ENCODE data around the gene CDK7. TPM values are rescaled to one million over a fixed set of nuclear protein-coding genes. Genes with fewer than 3 reads are reported as not detected.

Gene CDK7
- total RNA-seq, 2 experiments from 2014 or later = 40.6 to 46.2 TPM

- TF ChIP-seq CTCF (IDR thresholded peaks at IDR 0.05) = no peak
- DNase-seq (no peak), ATAC-seq (no peak)
- no peaks in the 10 kb centered on the region for H3K27me3 Mint-ChIP-seq
- ChIA-PET POLR2A (no interaction called here), CTCF (no interaction called here)
- H3K4me3 Mint-ChIP-seq = no peak overlapping the region
- intact Hi-C loops (cut with micrococcal nuclease) = no loop called here
- H3K36me3 Mint-ChIP-seq (ENCODE audit: low read depth) = peaks cover 34% of the 10 kb centered on the region
- peaks cover 46% of the 10 kb centered on the region for H3K4me1 Mint-ChIP-seq (ENCODE audit: low read depth)
- H3K9me3 Mint-ChIP-seq = no peaks in the 10 kb centered on the region
- H3K27ac Mint-ChIP-seq = no peak overlapping the region
Observed at GRCh38 chr5:69237877-69238276, 3.2 kb downstream of the CDK7 start.

GRCh38 chr5:69238760-69239251, 4.1 kb downstream of the CDK7 start:
- intact Hi-C loops (cut with micrococcal nuclease) = no loop called here
- ChIA-PET POLR2A (no interaction called here), CTCF (no interaction called here)
- peaks cover 38% of the 10 kb centered on the region for H3K36me3 Mint-ChIP-seq (ENCODE audit: low read depth)
- H3K27me3 Mint-ChIP-seq = no peaks in the 10 kb centered on the region
- H3K4me1 Mint-ChIP-seq (ENCODE audit: low read depth) = peaks cover 52% of the 10 kb centered on the region
- DNase-seq (no peak), ATAC-seq (no peak)
- TF ChIP-seq CTCF (IDR thresholded peaks at IDR 0.05) = no peak
- H3K27ac Mint-ChIP-seq = no peak overlapping the region
- H3K9me3 Mint-ChIP-seq = no peaks in the 10 kb centered on the region
- no peak overlapping the region for H3K4me3 Mint-ChIP-seq

- intact Hi-C loops (cut with micrococcal nuclease) = no loop called here
- no peak overlapping the region for H3K4me3 Mint-ChIP-seq
- no peak overlapping the region for H3K27ac Mint-ChIP-seq
- H3K36me3 Mint-ChIP-seq (ENCODE audit: low read depth) = peaks cover 47% of the 10 kb centered on the region
- no peak for DNase-seq
- H3K9me3 Mint-ChIP-seq = peaks cover 4% of the 10 kb centered on the region
- TF ChIP-seq CTCF (IDR thresholded peaks at IDR 0.05) = no peak
- CTCF ChIA-PET = interaction anchor here (0.8 to 1.5 kb wide), 2 partner anchors 39 to 90 kb away, joined by 4 read pairs; partner anchors contain the start of gene CCDC125
- no peak for ATAC-seq
- POLR2A ChIA-PET = interaction anchor here (0.7 kb wide), 1 partner anchor 14 kb away, joined by 7 read pairs; no protein-coding TSS in a partner anchor
- H3K27me3 Mint-ChIP-seq = no peaks in the 10 kb centered on the region
- peaks cover 47% of the 10 kb centered on the region for H3K4me1 Mint-ChIP-seq (ENCODE audit: low read depth)
Observed at GRCh38 chr5:69242215-69242927, 7.7 kb downstream of the CDK7 start.

- Mint-ChIP-seq H3K36me3 (ENCODE audit: low read depth) (peaks cover 50% of the 10 kb centered on the region), H3K27ac (no peak overlapping the region)
Observed at GRCh38 chr5:69245031-69245430, 10.3 kb downstream of the CDK7 start.

More at GRCh38 chr5:69245031-69245430, 10.3 kb downstream of the CDK7 start:
- ATAC-seq = no peak
- ChIA-PET POLR2A (no interaction called here), CTCF (no interaction called here)
- intact Hi-C loops (cut with micrococcal nuclease) = no loop called here
- Mint-ChIP-seq H3K4me1 (ENCODE audit: low read depth) (peaks cover 35% of the 10 kb centered on the region), H3K4me3 (no peak overlapping the region), H3K27me3 (no peaks in the 10 kb centered on the region), H3K9me3 (peaks cover 10% of the 10 kb centered on the region)
- no peak for TF ChIP-seq CTCF (IDR thresholded peaks at IDR 0.05)
- no peak for DNase-seq
